NCI-H1105 (cell line): Measurements from ENCODE around the gene TMEM190.

Experiments
- DNase-seq: peaks from one replicate; lab custom pipeline; 2025; lab: John Stamatoyannopoulos, UW

TMEM190 gene

GRCh38 chr19:55352040-55352439 is 24.6 kb upstream of the TMEM190 start:
- no peak for DNase-seq

DNA sequence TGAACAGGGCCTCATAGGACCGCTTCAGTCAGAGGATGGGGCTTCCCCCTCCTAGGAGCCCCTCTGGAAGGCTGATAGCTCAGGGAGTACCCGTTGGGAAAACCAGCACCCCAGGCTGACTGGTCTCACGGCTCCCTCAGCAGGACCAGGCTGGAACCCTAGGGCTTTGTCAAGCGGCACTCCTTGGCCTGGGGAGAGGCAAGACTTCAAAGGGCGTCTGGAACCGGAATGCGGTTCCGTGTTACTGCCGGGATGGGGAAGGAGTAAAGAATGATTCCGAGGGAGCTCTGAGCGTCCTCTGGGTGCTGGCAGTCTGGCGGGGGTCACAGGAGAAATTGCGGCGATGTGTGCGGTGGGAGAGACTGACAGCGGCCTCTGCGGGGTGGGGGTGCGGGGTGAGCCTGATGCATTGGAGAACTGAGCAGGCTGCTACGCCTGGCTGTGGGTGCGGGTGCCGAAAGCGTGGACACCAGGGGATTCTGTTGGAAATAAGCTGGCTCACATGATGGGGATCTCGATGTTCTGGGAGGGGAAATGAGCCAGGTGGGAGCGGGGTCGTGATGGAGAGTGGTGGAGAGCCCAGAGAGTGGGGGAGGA is 24.0 kb upstream of the TMEM190 start:
- DNase-seq, result no peak

DNA sequence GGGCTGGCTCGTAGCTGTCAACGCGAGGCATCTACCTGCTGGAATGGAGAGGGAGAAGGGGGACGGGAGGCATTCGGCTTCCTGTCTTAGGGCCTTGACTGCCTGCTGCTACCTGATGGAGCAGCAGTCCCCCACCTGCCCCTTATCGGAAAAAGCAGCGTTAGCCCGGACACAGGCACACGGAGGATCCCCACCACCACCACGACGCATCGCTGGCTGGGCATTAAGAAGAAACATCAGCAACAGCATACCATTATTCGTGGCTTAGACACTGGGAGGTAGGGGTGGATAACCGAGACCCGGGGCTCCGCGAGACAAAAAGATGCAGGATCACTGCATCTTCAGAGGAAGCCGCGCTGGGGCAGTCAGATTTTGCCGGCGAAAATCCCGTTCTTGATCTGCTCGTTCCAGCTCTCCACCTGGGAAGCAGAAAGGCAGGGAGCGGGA is 23.2 kb upstream of the TMEM190 start:
- DNase-seq, result no peak

- DNase-seq, result peak; percentile 44
These were observed 22.6 kb upstream of the TMEM190 start for GRCh38 chr19:55353803-55354697.

GRCh38 chr19:55354698-55355212 is 21.9 kb upstream of the TMEM190 start, which contains the start of gene COX6B2:
COX6B2 (minus strand) TSS chr19:55354719; CDS start chr19:55354521, 198 bp downstream.
- DNase-seq, result no peak

DNA sequence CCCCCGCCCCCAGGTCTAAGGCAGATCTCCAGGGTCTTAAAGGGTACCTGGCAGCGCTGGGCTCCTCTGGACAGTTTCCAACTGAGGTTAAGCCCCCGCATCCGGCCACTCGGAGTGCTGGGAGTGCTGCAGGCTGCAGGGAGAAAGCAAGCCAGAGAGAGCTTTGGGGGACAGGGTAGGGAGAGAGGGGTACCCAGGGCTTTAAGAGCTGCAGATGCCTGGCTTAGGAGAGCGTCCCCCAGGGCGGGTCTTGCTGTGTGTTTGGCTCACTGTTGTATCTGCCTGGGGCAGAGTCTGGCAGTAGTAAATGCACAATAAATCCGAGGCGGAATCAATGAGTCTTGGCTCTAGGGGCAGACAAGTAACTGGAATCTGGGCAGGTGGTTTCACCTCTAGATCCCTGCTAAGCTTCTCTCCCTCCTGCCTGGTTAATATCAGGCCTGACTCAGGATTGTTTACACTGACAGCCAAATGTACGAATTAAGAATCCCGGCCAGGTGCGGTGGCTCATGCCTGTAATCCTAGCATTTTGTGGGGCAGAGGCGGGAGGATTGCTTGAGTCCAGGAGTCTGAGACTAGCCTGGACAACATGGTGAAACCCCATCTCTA is 21.3 kb upstream of the TMEM190 start:
- DNase-seq, result no peak

DNA sequence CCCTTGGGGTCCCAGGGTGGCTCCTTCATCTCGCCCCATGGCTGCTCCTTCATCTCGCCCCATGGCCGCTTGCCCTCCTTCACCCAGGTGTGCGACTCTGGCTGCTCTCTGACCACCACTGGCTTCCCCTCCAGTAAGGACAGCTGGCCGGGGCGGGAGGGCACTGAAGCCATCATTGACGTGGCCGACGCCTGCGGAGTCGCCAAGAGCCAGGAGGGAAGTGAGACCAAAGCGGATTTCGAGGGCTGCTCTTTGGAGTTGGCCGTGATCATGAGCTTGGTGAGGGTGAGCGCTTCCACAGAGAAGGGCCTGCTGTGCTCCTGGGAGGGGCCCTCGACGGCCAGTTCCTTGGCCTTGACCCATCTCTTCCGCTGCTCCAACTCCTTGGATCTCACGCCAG is 18.1 kb upstream of the TMEM190 start:
- no peak for DNase-seq

DNA sequence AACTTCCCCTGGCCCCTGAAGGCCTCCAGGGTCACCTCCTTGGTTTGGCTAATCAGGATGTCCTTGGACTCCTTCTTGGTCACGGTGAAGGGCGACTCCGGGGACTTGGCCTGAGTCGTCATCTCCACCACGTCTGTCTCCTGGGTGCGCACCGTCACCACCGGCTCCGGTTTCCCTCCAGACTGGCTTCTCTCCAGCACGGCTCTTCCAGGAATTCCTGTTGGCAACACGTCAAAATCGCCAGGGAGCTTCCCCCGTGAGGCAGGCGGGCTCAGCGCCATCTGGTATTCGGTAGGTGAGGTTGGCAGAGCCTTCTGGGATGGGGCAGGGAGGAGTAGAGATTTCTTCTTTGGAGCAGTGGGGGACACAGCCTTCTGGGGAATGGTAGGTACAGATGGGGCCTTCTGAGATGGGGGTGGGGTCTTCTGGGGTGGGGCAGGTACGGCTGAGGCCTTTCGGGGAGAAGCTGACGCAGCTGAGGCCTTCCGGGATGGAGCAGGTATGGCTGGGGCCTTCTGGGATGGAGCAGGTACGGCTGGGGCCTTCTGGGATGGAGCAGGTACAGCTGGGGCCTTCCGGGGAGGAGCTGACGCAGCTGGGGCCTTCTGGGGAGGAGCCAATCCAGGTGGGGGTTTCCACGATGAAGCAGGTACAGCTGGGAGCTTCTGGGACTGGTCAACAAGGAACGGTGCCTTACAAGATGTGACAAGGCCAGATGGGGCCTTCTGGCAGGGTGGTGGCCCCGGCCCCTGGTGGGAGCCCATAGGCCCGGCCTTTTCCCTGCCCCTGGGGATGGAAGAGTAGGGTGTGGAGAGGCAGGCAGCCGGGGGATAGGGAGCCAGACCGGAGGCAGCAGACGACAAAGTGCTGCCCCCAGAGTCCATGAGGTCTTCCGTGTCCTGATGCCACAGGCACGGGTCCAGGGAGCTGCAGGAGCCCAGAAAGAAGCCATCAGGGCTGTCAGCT is 17.4 kb upstream of the TMEM190 start:
- DNase-seq, result peak; percentile 51

DNA sequence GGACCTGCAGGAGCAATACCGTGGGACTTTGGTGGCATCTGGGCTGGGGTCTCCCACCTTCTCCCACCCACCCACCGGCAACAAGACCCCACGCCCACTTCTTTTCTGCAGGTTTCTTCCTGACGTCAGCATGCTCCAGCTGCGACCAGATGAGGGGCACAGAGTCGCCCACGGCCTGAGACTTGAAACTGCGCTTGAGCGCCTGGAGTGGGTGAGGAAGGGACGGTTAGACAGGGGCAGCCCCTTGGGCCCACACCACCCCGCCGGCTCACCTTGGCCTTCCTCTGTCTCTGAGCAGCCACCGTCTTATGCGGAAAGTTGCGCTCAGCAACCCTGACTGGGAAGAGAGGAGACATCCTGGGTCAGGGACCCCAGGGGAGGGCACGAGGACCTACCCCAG is 15.7 kb upstream of the TMEM190 start:
- DNase-seq, result no peak

DNA sequence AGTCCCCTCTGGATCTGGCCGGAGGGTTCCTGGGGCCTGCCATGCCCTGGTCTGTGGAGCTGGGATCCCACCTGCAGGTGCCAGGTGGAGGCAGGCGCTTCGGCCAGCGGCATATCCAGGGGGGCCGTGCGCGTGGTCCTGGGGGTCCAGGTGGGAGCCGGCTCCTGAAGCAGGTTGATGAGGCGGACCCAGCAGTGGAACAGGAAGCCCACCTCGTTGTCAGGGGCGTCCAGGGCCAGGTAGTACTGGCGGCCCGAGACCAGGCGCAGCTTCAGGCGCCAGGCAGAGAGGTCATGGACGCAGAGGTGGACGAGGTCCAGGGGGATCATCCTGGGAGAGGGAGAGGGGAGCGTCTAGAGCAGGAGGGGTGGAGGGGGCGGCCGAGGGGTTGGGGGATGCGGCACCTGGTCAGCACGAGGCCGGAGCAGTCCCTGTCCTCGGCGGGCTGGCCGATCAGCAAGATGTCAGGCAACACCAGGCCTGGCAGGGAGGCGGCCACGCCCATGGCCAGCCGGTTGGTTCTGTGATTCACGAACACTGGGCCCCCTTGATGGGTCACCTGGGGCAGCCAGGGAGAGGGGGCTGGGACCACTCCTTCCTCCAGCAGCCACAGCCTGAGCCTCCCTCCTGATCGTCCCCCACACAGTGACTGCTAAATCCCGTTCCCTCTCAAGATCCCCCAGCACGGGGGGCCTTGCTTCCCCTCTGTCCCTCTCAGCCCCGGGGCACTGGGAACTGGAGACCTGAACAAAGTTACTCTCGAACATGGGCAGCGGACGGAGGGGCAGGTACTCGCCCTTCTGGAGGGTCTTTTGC is 14.2 kb upstream of the TMEM190 start:
- no peak for DNase-seq

DNA sequence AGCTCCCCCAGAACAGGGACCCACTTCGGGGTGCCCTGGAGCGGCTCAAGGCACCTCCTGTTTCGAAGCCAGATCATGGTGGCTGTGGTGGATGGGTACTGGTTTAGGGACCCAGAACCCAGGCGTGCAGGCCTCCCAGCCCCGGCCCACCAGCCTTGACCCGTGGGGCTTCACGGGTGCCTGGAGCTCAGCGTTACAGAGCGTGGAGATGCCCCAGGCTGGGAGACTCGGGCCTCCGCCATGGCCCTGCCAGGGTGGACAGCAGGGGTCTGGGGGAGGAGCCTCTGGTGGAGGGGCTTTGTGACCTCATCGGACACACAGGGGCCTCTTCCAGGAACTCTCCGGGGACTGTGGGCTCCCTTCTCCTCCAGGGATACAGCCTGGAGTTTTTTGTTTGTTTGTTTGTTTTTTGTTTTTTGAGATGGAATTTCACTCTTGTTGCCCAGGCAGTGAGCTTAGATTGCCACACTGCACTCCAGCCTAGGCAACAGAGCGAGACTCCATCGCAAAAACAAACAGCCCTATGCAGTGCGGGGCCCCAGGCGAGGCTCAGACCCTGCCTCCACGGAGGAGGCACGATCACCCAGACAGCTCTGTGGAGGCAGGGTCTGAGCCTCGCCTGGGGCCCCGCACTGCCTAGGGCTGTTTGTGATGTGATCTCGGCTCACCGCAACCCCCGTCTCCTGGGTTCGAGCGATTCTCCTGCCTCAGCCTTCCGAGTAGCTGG is 13.5 kb upstream of the TMEM190 start, which contains the start of gene GARIN5B:
TSS of gene GARIN5B (minus strand) at position 271 of the 727 bp plus-strand sequence. CDS start at position 77, 194 bp downstream.
- DNase-seq, result no peak

DNA sequence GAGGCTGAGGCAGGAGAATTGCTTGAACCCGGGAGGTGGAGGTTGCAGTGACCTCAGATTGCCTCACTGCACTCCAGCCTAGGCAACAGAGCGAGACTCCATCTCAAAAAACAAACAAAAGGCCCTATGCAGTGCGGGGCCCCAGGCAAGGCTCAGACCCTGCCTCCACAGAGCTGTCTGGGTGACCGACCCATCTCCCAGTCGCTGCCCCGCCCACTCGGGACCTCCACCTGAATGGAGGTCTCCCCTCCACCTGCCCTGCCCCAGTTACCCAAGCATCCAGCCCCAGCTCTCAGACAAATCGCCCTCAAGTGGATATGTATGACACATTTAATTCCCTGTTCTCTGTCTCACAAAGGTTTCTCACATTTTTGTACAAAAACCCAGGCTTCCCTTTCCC is 11.4 kb upstream of the TMEM190 start:
- DNase-seq, result no peak

DNA sequence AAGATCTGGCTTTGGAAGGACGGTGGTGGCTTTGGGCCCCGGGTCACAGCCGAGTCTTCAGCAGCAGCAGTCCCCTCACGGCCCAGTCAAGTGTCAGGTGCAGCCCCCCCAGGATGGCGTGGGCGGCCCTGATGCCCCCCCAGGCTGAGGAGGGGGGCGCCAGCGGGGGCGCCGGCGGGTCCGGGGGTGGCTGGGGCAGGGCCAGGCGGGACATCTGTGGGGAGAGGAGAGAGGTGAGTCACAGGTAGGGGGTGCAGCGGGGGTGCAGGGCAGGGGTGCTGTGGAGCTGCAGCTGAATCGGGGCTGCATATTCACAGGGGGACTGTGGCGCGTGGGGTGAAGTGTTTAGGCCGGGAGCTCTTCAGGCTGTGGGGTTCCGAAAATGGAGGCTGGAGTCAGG is 10.7 kb upstream of the TMEM190 start:
- DNase-seq, result no peak

- DNase-seq, result no peak
These were observed 9.8 kb upstream of the TMEM190 start for GRCh38 chr19:55366790-55367189.

DNA sequence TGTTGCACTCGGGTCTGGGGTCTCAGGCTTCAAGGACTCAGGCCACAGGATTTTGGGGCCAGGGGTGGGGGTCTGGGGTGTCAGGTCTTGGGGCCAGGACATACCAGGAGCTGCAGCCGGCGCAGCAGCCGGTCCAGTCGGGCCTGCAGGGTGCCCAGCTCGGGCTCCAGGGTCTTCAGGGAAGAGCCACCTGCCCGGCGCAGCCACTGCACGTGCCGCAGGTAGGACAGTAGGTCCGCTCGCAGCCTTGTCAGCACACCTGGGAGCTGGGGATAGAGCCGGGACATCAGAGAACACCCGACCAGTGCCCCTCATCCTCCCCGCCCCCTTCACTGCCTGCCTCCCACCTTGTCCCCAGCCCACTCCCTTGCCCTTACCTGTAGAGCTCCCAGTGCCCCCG is 8.5 kb upstream of the TMEM190 start:
- no peak for DNase-seq

DNA sequence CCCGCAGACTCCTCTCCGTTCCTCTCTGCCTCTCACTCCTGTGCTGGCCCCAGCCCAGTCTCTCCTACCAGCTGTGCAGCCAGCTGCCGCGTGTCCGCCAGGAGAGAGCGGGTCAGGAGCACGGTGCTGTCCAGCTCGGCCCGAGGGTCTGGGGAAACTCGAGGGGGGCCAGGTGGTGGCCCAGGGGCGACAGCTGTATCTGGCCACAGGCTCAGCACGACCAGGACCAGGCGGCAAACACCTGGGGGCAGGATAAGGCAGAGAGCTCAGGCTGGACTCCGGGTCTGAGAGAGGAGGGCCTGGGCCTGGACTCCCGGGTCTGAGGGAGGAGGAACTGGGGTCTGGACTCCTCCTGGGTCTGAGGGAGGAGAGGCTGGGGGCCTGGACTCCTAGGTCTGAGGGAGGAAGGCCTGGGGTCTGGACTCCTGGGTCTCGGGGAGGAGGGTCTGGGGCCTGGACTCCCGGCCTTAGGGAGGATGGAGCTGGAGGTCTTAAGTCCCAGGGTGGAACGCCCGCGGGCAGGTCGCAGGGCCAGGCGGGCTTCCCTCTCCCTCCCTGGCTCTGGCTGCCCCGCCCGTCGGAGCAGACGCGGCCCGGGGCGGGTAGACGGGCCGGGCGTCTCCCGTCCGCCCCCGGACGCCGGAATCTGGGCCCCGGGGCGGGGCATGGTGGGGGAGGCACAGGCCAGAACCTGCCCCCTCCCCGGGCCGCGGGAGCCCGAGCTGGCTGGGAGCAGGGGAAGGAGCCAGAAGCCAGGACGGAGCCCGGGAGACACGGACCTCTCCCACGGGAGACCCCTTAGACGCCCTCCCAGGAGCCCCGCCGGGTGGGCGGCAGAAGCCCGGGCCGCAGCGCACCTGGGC is 7.7 kb upstream of the TMEM190 start:
- no peak for DNase-seq

- DNase-seq, result peak; percentile 60
These were observed 6.8 kb upstream of the TMEM190 start for GRCh38 chr19:55369653-55370304.

DNA sequence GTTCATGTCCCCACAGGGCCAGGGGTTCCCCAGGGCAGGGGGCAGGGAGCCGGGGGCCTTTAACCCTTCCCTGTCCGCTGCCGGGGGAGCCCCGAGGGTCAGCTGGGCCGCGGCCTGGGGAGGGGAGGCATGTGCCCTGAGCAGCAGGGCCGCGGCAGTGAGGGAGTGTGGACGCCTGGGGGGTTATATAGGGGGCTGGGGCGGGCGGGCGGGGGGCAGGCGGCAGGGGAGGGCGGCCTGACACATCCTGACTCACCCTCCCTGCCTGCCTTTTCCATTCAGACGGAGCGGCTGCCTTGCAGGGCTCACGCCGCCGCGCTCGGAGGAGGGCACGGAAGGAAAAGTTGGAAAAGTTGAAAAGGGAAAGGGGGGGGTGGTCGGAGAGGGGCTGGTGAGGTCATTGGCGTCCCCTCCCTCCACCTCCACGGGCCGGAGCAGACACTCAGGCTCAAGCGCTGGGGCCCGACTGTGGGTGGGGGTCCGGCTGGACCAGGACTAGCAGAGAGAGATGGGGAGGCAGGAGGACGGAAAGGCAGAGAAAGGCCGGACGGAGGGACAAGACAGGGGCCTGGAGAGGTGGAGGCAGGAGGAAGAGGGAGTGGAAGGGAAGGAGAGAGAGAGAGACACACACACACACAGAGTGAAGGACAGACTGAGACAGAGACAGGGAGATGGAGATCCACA is 6.2 kb upstream of the TMEM190 start, which contains the start of gene IL11:
TSS of gene IL11 (minus strand) at position 159 of the 684 bp plus-strand sequence. CDS start at position 6, 153 bp downstream.
- no peak for DNase-seq
